GM19468 (cell line): ENCODE data around the gene GZMM.

Source experiments
- ATAC-seq: cut with Tn5 transposase; IDR thresholded peaks from one replicate; pipeline ENCODE4 v1.9.1; 2021; ENCODE audit warnings: mild to moderate bottlenecking, moderate library complexity, moderate number of reproducible peaks; ENCODE audit not compliant: unreplicated experiment; ENCODE audit errors: extremely low read depth

Gene GZMM

DNA sequence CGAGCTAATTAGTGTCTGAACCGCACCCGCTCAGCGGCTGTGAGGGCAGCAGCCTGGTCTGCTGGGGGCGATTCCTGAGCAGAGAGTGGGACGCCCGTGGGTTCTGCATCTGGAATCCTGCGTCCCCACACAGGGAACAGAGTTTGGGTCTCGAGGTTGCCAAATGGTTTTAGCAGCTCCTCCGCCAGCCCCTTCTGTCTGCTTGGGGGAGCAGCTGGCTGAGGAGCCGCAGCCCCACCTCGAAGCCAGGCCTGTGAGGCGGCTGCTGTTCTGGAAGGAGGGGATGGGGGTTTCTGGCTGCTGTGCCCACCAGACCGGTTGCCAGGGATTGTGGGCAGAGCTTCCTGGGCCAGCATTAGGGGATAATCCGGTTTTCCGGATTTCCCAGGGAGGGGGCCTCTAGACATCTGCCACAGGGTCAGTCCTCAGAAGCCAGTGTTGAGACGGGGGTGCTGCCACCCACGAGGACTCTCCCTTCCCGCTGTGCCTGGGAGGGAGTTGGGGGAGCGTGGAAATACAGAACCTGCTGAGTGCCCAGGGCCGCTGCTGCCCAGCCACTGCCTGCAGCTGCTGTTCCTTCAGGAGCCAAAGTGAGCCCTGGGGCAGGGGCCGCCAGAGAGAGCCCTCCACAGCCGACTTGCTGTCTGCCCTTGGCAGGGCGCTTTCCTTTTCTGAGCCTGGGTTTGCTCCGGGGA, 10.3 kb upstream of the GZMM start:
- ATAC-seq: no peak

DNA sequence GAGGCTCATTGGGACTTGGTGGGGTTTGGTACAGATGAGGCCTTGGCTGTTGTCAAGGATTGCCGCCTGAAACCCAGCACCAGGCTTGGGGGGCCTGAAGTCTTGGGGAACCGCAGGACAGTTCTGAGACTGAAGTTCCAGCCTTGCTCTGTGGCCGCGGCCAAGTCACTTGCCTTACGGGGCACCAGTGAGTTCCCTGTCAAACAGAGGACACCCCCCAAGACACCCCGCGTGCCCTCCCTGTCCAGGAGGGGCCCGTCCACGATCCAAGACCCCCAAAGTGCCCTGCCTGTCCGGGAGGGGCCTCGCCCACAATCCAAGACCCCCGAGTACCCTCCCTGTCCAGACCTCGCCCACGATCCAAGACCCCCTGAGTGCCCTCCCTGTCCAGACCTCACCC, 9.8 kb upstream of the GZMM start:
- no peak for ATAC-seq

DNA sequence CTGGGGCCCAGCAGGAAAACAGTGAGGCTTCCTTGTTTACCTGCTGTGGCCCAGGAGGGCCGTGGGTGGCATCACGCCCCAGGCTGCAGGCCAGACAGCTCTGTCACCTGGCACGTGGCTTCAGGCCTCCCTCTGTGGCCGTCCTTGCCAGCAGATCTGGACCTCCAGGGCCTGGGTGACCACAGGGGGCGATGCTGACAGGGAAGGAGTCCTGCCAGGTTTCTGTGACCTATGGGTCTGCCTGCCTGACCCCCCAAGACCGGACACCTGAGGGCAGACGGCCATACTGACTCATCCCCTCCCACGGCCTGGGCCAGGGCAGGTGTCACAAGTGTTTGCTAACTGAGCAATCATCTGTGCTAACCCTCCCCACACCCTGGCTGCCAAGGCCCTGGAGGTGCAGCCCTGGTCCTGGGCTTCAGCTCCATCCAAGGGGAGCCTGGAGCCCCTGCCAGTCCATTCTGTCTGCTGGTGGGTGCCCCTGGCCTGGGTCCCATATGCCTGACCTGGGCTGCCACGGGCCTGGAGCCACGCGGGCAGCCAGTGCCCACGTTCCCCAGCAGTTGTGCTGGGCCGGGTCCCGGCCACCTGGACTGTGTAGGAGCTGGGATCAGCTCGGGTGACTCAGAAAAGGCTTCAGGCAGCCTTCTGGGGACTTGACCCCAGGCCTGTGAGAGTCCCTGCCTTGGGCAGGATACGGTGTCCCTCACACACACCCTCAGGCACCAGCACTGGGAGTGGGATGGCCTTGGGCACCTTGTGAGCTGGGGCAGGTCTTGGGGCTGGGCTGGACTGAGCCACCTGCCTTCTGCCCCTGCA, 8.6 kb upstream of the GZMM start:
- ATAC-seq: no peak

DNA sequence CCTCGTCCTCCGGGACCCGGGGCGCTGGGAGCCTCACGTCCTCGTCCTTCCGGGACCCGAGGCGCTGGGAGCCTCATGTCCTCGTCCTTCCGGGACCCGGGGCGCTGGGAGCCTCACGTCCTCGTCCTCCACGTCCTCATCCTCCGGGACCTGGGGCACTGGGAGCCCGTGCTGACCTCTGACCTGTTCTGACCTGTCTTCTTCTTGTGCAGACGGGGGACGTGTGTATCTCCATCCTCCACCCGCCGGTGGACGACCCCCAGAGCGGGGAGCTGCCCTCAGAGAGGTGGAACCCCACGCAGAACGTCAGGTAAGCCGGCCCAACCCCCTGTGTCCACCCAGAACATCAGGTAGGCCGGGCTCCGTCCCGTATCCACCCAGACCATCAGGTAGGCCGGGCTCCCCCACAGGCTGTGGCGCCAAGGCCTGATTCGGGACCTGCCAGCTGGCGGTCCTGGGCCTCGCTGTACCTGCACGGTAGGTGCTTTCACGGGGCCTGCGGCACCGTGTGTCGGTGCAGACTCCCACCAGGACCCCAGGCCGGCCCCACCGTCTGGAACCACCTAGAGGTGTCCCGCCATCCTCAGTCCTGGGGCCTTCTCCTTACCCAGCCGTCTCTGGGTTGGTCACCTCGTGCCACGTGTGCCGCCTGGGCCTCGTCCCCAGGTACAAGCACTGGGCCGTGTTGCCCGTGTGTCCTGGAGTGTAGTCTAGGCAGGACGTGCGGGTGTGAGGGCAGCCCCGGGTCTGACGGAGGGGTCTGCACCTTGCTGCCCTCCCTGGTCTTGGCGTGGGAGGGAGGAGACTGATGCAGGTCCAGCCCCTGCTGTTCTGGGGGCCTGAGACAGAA, 7.6 kb upstream of the GZMM start:
- ATAC-seq: no peak

DNA sequence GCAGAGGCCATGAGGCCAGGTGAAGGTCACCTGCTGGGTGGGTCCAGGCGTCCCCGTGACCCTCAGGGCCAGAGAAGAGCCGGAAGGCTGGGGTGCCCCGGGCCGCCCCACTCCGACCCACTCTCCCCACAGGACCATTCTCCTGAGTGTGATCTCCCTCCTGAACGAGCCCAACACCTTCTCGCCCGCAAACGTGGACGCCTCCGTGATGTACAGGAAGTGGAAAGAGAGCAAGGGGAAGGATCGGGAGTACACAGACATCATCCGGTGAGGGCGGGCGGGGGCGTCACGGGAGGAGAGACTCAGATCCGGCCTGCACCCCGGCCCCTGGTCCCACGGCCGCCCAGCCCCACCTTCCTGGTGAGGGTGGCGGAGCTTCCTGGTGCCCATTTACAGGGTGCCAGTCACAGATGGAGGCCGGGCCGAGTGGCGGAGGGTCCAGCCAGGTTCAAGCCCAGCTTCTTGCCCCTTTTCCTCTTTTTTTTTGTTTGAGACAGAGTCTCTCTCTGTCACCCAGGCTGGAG, 6.9 kb upstream of the GZMM start:
- ATAC-seq: no peak

DNA sequence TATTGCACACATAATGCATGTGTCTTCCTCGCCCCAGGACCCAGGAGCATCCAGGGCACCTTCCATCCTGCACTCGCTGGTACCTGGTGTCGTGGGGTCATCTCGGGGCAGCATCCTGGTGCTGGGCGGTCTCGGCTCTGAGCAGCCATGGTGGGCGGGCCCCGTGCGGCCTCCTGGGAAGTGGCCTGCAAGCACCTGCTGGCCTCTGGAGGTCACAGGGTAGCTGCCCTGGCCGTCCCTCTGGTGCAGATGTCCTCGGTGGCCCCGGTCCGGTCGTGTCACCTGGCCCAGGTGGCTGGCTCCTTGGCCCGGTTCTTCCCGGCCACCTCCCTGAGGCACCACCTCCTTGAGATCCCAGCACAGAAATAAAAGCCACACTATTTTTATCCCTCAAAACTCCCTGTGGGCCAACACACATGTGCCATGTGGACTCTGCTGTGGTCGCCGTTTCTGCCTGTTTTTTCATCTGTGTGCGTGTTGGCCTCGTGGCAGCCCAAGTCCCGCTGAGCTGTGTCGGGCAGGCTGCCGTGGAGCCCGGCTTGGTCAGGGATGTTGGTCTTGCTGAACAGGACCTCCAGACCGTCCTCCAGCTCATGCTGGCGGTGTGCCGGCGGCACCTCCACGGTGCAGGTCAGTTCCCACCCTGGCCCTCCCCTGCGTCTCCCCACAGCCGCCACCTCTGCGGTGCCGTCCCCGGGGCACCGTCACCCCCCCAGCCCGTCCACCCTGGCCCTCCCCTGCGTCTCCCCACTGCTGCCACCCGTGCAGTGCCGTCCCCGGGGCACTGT, 5.0 kb upstream of the GZMM start:
- ATAC-seq: no peak

DNA sequence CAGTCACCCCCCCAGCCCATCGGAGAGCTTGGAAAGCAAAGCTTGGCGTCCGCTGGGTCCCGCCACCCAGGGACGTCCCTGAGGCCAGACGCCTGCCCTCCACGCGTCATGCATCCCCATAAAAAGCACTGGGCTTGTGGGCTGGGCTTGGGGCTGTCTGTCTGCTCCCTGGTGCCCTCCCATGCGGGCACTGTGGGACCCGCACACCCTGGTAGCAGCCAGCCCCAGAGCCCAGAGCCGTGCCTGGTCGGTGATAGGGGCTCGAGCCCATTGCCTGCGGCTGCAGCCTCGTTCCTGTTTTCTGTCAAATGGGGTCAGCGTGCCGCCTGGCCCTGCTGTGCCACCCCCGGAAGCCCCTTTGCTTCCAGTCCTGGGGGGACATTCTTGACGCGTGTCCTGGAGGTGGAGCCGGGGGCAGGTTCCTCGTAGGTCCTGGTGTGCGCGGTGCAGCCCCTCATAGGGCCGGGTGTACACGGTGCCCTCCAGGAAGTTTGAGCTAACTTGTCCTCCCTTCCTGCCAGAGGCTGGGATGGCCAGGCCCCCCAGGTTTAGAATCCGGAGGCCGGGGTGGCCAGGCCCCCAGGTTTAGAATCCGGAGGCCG, 4.3 kb upstream of the GZMM start:
- ATAC-seq: no peak

DNA sequence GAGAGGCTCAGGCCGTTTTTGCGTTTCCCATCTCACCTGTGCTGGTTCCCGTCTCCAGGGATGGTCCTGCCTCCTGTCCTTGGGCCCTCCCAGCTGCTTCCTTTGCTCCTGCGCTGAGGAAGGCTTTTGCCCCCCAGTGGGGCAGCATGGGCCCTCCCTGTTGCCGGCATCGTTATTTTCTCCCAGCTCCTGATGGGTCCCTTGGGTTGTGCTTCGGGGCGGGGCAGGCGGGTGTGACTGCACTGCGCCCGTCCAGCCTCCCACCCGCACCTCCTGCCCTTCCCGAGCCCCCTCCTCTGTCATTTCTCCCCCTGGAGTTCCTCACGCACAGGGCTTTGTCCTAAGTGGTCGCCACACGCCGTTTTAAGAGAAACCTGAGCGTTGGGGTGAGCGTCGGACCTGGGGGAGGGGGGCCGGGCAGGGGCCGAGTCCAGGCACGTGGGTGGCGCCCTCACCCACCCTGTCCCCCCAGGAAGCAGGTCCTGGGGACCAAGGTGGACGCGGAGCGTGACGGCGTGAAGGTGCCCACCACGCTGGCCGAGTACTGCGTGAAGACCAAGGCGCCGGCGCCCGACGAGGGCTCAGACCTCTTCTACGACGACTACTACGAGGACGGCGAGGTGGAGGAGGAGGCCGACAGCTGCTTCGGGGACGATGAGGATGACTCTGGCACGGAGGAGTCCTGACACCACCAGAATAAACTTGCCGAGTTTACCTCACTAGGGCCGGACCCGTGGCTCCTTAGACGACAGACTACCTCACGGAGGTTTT, 2.8 kb upstream of the GZMM start:
- no peak for ATAC-seq

DNA sequence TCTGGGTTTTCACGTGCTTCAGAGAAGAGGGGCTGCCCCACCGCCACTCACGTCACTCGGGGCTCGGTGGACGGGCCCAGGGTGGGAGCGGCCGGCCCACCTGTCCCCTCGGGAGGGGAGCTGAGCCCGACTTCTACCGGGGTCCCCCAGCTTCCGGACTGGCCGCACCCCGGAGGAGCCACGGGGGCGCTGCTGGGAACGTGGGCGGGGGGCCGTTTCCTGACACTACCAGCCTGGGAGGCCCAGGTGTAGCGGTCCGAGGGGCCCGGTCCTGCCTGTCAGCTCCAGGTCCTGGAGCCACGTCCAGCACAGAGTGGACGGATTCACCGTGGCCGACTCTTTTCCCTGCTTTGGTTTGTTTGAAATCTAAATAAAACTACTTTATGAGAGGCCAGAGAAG, 2.2 kb upstream of the GZMM start:
- no peak for ATAC-seq

DNA sequence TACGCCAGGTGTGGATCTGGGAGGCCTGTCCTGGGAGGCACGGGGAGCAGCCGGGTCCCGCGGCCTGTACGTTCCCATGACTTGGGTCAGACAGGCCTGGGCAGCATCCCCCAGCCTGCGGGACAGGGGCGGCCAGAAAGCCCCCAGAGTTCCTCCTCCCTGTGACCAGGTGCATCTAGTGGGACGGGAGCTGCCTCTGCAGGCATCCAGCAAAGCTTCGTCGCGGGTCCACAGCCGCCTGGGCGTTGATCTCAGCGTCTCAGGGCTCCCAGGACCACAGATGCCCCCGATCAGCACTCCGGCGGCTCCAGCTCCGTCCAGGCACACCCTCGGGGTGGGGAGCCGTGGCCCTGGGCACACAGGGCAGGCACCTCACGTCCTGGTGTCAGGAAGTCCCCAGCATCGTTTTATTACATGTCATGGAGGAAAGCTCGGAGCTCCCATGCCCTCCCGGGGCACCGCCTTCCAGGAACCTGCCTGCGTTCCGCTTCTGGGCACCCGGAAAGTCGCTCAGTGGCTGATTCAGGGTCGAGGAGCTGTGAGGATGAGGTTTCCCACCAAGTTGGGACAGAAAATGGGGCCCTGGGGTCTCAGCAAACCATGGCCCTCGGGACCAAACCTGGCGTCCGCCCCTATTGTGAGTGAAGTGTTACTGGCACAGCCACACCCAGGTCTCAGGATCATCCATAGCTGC, 1.5 kb upstream of the GZMM start:
- no peak for ATAC-seq

DNA sequence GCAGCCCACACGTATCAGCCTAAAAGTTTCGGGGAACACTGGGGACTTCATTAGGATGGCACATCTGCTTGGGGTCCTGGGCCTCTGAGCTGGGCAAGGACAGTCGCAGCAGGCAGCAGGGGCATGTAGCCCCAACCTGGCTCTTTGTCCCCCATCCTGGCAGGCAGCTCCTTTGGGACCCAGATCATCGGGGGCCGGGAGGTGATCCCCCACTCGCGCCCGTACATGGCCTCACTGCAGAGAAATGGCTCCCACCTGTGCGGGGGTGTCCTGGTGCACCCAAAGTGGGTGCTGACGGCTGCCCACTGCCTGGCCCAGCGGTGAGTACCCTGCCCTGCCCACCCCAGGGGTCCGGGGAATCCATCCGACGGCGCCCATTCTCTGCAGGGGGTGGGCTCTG, 3.3 kb downstream of the GZMM start:
- ATAC-seq: no peak

DNA sequence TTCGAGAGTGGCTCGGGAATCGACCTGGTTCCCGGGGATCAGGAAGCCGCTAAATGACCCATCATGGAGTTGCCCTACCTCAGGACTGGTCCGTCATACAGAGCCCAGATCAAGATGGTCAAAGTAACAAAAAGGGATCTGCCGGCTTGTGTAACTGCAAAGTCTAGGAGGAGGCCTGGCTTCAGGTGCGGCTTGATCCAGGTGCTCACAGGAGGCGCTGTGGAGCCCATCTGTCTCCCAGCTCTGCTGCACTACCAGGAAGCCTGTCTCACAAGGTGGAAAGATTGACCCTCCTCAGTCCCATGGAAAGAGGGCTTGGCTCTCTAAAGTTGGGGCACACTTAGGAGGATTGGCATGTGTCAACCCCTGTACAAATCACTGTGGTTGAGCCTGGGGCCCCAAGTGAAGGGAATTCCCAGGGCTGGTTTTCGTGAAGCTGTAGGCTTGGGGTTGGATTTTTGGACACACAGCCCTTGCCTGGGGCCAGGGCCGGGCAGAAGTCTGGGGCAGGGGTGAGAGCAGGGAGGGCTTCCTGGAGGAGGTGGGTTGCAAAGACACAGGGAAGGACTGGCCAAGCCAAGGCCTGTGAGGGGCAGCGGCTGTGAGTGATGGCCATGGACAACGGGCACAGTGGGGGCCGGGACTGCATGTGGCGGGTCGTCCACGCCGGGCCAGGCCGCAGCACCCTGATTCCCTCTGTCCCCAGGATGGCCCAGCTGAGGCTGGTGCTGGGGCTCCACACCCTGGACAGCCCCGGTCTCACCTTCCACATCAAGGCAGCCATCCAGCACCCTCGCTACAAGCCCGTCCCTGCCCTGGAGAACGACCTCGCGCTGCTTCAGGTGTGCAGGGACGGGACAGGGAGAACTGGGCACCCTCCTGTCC, 4.2 kb downstream of the GZMM start:
- no peak for ATAC-seq

DNA sequence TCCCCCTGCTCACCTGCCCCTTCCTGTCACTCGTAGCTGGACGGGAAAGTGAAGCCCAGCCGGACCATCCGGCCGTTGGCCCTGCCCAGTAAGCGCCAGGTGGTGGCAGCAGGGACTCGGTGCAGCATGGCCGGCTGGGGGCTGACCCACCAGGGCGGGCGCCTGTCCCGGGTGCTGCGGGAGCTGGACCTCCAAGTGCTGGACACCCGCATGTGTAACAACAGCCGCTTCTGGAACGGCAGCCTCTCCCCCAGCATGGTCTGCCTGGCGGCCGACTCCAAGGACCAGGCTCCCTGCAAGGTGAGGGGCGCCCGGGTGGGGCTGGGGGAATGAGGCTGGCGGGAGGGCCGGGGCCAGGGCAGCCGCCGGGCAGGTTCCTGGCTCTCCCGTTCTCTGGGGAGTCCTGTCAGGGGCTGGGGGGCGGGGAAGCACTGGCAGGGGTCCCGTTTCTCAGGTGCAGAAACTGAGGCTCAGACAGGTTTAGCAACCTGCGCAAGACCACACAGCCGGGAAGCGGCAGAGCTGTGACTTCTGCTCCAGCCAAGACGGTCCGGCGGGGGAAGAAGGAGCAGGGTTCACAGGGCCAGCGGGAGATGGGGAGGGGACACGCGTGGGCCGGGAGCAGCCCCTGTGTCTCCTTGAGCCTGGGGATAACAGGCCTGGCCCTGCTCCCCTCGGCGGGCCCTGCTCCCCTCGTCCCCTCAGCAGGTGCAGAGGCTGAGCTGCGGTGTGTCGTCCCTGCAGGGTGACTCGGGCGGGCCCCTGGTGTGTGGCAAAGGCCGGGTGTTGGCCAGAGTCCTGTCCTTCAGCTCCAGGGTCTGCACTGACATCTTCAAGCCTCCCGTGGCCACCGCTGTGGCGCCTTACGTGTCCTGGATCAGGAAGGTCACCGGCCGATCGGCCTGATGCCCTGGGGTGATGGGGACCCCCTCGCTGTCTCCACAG, 5.3 kb downstream of the GZMM start:
- ATAC-seq: no peak

DNA sequence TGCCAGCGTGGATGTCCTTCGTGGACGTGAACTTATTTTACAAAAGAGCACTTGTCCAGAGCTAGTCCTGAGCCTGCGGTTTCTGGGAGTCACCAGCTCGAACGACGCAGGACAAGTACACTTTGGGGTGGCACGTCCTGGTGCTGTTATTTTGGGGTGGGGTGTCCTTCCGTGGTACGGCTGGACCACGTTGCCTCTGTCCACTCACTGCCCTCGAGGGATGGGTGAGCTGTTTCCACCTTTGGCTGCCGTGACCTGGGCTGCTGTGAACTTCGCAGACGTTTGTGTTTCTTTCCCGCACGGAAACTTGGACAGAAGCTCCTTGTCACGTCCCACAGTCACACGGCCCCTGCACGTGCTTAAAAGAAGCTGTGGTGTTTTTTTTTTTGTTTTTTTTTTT, 11.0 kb downstream of the GZMM start:
- ATAC-seq: no peak

DNA sequence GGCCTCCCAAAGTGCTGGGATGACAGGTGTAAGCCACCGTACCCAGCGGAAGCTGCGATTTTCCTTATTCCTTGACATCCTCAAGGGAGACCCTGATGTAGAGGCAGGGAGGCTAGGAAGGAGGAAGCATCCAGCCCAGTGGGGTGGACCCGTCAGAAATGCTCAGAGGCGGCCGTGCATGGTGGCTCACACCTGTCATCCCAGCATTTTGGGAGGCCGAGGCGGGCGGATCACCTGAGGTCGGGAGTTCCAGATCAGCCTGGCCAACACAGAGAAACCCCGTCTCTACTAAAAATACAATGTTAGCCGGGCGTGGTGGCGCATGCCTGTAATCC, 11.6 kb downstream of the GZMM start:
- ATAC-seq: no peak

DNA sequence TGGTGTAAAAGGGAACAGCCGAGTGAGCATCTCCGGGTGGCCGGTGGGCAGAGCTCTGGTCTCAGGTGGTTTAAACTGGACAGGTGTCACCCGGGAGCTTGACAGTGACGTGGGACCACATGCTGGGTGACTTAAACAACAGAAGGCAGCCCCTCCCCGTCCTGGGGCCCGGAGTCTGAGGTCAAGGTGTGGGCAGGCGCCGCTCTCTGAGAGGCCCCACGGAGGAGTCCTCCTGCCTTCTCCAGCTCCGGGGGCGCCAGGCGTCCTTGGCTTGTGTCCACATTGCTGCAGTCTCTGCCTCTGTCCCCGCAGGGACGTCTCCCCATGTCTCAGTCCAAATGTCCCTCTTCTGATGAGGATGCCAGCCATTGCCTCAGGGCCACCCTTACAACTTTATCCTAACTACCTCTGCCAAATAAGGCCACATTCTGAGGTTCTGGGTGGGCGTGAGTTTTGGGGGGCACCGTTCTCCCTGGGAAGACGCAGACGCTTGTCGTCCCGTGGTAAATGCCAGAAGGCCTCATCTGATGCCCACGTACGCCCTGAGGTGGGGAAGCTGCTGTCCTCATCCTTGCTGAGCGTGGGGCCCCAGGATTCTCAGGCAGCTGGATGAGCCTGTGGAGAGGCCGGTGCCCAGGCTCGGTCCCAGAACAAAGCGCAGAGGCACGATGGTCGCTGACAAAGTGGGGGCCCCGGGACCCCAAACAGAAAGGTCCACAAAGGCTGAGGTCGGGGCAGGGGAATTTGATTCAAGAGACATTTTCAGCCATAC, 12.9 kb downstream of the GZMM start:
- no peak for ATAC-seq
